GM23248 (cell line): Measurements from ENCODE around the gene EMP1. TPM values are rescaled to one million over a fixed set of nuclear protein-coding genes. Genes with fewer than 3 reads are reported as not detected.

Experiments used
- DNase-seq: peaks from one replicate; pipeline ENCODE4 v3.0.0-alpha.2; 2015
- H2AFZ ChIP-seq: fragments of 200-600 bp; sonication (generic); 2 replicates; pipeline ENCODE4 v1.6.1; 2016; ENCODE audit warnings: antibody characterized with exemption
- H3F3A ChIP-seq: fragments of 200-600 bp; sonication (generic); 2 replicates; pipeline ENCODE4 v1.6.1; 2016; ENCODE audit warnings: mild to moderate bottlenecking, antibody characterized with exemption, mixed run types; ENCODE audit not compliant: insufficient read depth
- H3K27ac ChIP-seq: fragments of 200-600 bp; sonication (generic); 2 replicates; pipeline ENCODE4 v1.5.1; 2016; ENCODE audit warnings: mild to moderate bottlenecking
- H3K27me3 ChIP-seq: fragments of 200-600 bp; sonication (generic); replicated peaks from 2 replicates; pipeline ENCODE4 v1.6.1; 2016; ENCODE audit warnings: mild to moderate bottlenecking; ENCODE audit not compliant: insufficient read depth
- H3K36me3 ChIP-seq: fragments of 200-600 bp; sonication (generic); 2 replicates; pipeline ENCODE4 v1.6.1; 2016; ENCODE audit warnings: low read depth, mild to moderate bottlenecking
- H3K4me1 ChIP-seq: fragments of 200-600 bp; sonication (generic); 2 replicates; pipeline ENCODE4 v1.6.1; 2016; ENCODE audit warnings: mild to moderate bottlenecking; ENCODE audit not compliant: insufficient read depth
- H3K4me2 ChIP-seq: fragments of 200-600 bp; sonication (generic); one replicate; pipeline ENCODE4 v1.6.1; 2016; ENCODE audit warnings: mild to moderate bottlenecking; ENCODE audit not compliant: unreplicated experiment
- H3K4me3 ChIP-seq: fragments of 200-600 bp; sonication (generic); 2 replicates; pipeline ENCODE4 v1.5.1; 2016; ENCODE audit warnings: mild to moderate bottlenecking
- H3K79me2 ChIP-seq: fragments of 200-600 bp; sonication (generic); 2 replicates; pipeline ENCODE4 v1.6.1; 2016; ENCODE audit warnings: mild to moderate bottlenecking; ENCODE audit not compliant: insufficient read depth
- H3K9ac ChIP-seq: fragments of 200-600 bp; sonication (generic); 2 replicates; pipeline ENCODE4 v1.6.1; 2016; ENCODE audit warnings: mild to moderate bottlenecking
- H3K9me2 ChIP-seq: fragments of 200-600 bp; sonication (generic); 2 replicates; pipeline ENCODE4 v1.6.1; 2016; ENCODE audit warnings: mixed run types, mild to moderate bottlenecking, moderate library complexity; ENCODE audit not compliant: insufficient read depth
- H3K9me3 ChIP-seq: fragments of 200-600 bp; sonication (generic); one replicate; pipeline ENCODE4 v1.6.1; 2017; ENCODE audit warnings: low read depth
- H4K20me1 ChIP-seq: fragments of 200-600 bp; sonication (generic); 2 replicates; pipeline ENCODE4 v1.6.0; 2016; ENCODE audit not compliant: insufficient read depth
- EZH2 ChIP-seq: fragments of 200-600 bp; sonication (generic); IDR thresholded peaks from 2 replicates; pipeline ENCODE4 v1.6.1; 2018; ENCODE audit warnings: antibody characterized with exemption, mild to moderate bottlenecking; ENCODE audit not compliant: insufficient read depth, poor library complexity, severe bottlenecking
- EZH2phosphoT487 ChIP-seq: fragments of 200-600 bp; sonication (generic); IDR thresholded peaks from 2 replicates; pipeline ENCODE4 v1.6.1; 2018; ENCODE audit warnings: antibody characterized with exemption, moderate library complexity, mild to moderate bottlenecking, low read depth; ENCODE audit not compliant: insufficient read depth
- WGBS, 2 experiments: methylation state at CpG; one replicate each; pipeline ENCODE4 v1.1.6; 2015 to 2017; ENCODE audit warnings: low lambda C conversion rate in 2 of 2, low coverage in 1 of 2; ENCODE audit errors: missing lambda C conversion rate in 2 of 2; 5-methylcytosine and 5-hydroxymethylcytosine counted together
- in situ Hi-C: fragments of 300-500 bp; cut with MboI; formaldehyde crosslinking; loops from 2 replicates; pipeline ENCODE4 v1.15.0; 2020
- polyA plus RNA-seq: library from polyadenylated mRNA; unstranded; fragments of >200 nt; fragmentation: Nextera tagmentation; extraction: Ambion mirVana; gene quantifications from 2 replicates; pipeline ENCODE4 v1.2.1, GENCODE V29; 2016
- total RNA-seq: library from RNA; depleted of rRNA; stranded (reverse); fragments of >200 nt; shearing (Covaris generic); gene quantifications from 2 replicates; pipeline ENCODE4 v1.2.3, GENCODE V29; 2014

The EMP1 gene
- total and polyA plus RNA-seq, 2 experiments from 2014 or later, result 518 to 631 TPM

- Histone ChIP-seq H3K36me3 (peaks cover 22% of the 10 kb centered on the region; the same call in 1 of the 2 replicates), H3K9ac (peak overlapping the region; percentile 99), H2AFZ (no peak overlapping the region), H4K20me1 (no peaks in the 10 kb centered on the region), H3K9me2 (no peaks in the 10 kb centered on the region), H3K4me3 (peak overlapping the region; percentile 98), H3F3A (peaks cover 91% of the 10 kb centered on the region), H3K4me2 (peak overlapping the region; percentile 97), H3K4me1 (peaks cover 62% of the 10 kb centered on the region), H3K27me3 (no peaks in the 10 kb centered on the region), H3K27ac (peak overlapping the region; percentile 100), H3K9me3 (no peaks in the 10 kb centered on the region), H3K79me2 (peaks cover 80% of the 10 kb centered on the region)
- WGBS, 2 experiments, result 21 to 22% methylated on average over 2 of the region's 2 CpGs
- in situ Hi-C loops, result no loop called here
- TF ChIP-seq EZH2 (no peak), EZH2phosphoT487 (no peak)
- no peak for DNase-seq
These were observed 3.1 kb downstream of the EMP1 start for GRCh38 chr12:13199592-13199991.

- Histone ChIP-seq H3K9ac (peak overlapping the region; percentile 99), H3K9me2 (no peaks in the 10 kb centered on the region), H3K4me2 (peak overlapping the region; percentile 97), H3K9me3 (no peaks in the 10 kb centered on the region), H3K36me3 (peaks cover 30% of the 10 kb centered on the region; the same call in 1 of the 2 replicates), H3K4me3 (peak overlapping the region; percentile 98), H3K79me2 (peaks cover 93% of the 10 kb centered on the region), H3F3A (peaks cover 91% of the 10 kb centered on the region), H3K27me3 (no peaks in the 10 kb centered on the region), H2AFZ (no peak overlapping the region), H4K20me1 (no peaks in the 10 kb centered on the region), H3K4me1 (peaks cover 62% of the 10 kb centered on the region), H3K27ac (peak overlapping the region; percentile 100)
- 24 to 27% methylated on average over 8 of the region's 8 CpGs for WGBS, 2 experiments
- DNase-seq, result peak; percentile 41
- no peak for TF ChIP-seq EZH2
- TF ChIP-seq EZH2phosphoT487, result no peak
- in situ Hi-C loops, result no loop called here
These were observed 4.3 kb downstream of the EMP1 start for GRCh38 chr12:13200841-13201240.

- 2 to 4% methylated on average over 16 of the region's 16 CpGs for WGBS, 2 experiments
- Histone ChIP-seq H3F3A (peaks cover 94% of the 10 kb centered on the region), H3K4me3 (peak overlapping the region; percentile 98), H2AFZ (no peak overlapping the region), H3K9ac (peak overlapping the region; percentile 99), H3K9me2 (no peaks in the 10 kb centered on the region), H3K27ac (peak overlapping the region; percentile 100), H3K4me1 (peaks cover 80% of the 10 kb centered on the region), H3K36me3 (peaks cover 43% of the 10 kb centered on the region; the same call in 1 of the 2 replicates), H3K4me2 (peak overlapping the region; percentile 97), H3K9me3 (no peaks in the 10 kb centered on the region), H3K79me2 (peaks cover 96% of the 10 kb centered on the region), H3K27me3 (no peaks in the 10 kb centered on the region), H4K20me1 (no peaks in the 10 kb centered on the region)
- in situ Hi-C loops, result no loop called here
- peak; percentile 82 for DNase-seq
- TF ChIP-seq EZH2 (no peak), EZH2phosphoT487 (no peak)
These were observed 6.8 kb downstream of the EMP1 start for GRCh38 chr12:13203034-13203922.

GRCh38 chr12:13204428-13204827, 7.9 kb downstream of the EMP1 start:
- H3K9me2 ChIP-seq, result no peaks in the 10 kb centered on the region
- no peaks in the 10 kb centered on the region for H4K20me1 ChIP-seq
- in situ Hi-C loops, result no loop called here
- H3K4me3 ChIP-seq, result peak overlapping the region; percentile 98
- peaks cover 96% of the 10 kb centered on the region for H3K79me2 ChIP-seq
- H3K36me3 ChIP-seq, result peaks cover 42% of the 10 kb centered on the region; the same call in 1 of the 2 replicates
- H3K27me3 ChIP-seq, result no peaks in the 10 kb centered on the region
- no peak overlapping the region for H2AFZ ChIP-seq
- WGBS, 2 experiments, result 29 to 31% methylated on average over 12 of the region's 12 CpGs
- peaks cover 91% of the 10 kb centered on the region for H3K4me1 ChIP-seq
- peak; percentile 66 for DNase-seq
- H3K9ac ChIP-seq, result peak overlapping the region; percentile 99
- H3K27ac ChIP-seq, result peak overlapping the region; percentile 100
- H3K4me2 ChIP-seq, result peak overlapping the region; percentile 97
- H3K9me3 ChIP-seq, result no peaks in the 10 kb centered on the region
- H3F3A ChIP-seq, result peaks cover 94% of the 10 kb centered on the region
- TF ChIP-seq EZH2phosphoT487, result no peak
- no peak for TF ChIP-seq EZH2
